IMR-90 (cell line): ENCODE results near the gene VDAC2. TPM values are rescaled to one million over a fixed set of nuclear protein-coding genes. Genes with fewer than 3 reads are reported as not detected.

ENCODE experiments used
- ATAC-seq: fragments of 200-7000 bp; cut with Tn5 transposase; 2 replicates; pipeline ENCODE4 v1.9.1; 2020; ENCODE audit warnings: low read depth, mild to moderate bottlenecking, moderate library complexity
- BruUV-seq: library from RNA; stranded (reverse); fragments of 400-500 nt; replicated peaks from 2 replicates; lab custom pipeline; 2021; lab: Mats Ljungman, UMichigan
- CTCF ChIA-PET: fragments of 300-600 bp; formaldehyde crosslinking; extraction: SDS; loops from one replicate; lab custom pipeline; 2021; ENCODE audit warnings: antibody characterized with exemption; lab: Yijun Ruan, JAX
- POLR2A ChIA-PET: fragments of 300-600 bp; sonication (Branson Sonifier 250); formaldehyde crosslinking; loops from one replicate; lab custom pipeline; 2022; ENCODE audit warnings: antibody characterized with exemption; ENCODE audit not compliant: unreplicated experiment; lab: Charles Lee
- DNase-seq: peaks from one replicate; pipeline ENCODE4 v3.0.0; 2013
- H2AFZ ChIP-seq: replicated peaks from 2 replicates; pipeline ENCODE3; 2013; ENCODE audit warnings: low read length, mild to moderate bottlenecking; ENCODE audit not compliant: poor library complexity
- H2AK5ac ChIP-seq: 2 replicates; pipeline ENCODE4 v1.6.1; 2013; ENCODE audit warnings: low read depth, low read length, inconsistent platforms
- H2AK9ac ChIP-seq: replicated peaks from 2 replicates; pipeline ENCODE3; 2013; ENCODE audit warnings: mild to moderate bottlenecking, low read depth, low read length, moderate library complexity; ENCODE audit not compliant: poor library complexity
- H2BK120ac ChIP-seq: 2 replicates; pipeline ENCODE4 v1.6.1; 2013; ENCODE audit warnings: low read depth, low read length, inconsistent platforms
- H2BK15ac ChIP-seq: 3 replicates; pipeline ENCODE4 v1.6.1; 2013; ENCODE audit warnings: low read depth, low read length, inconsistent platforms
- H2BK20ac ChIP-seq: 2 replicates; pipeline ENCODE4 v1.6.1; 2013; ENCODE audit warnings: low read depth, mild to moderate bottlenecking, inconsistent platforms, low read length, moderate library complexity
- H2BK5ac ChIP-seq: 2 replicates; pipeline ENCODE4 v1.6.1; 2013; ENCODE audit warnings: mild to moderate bottlenecking, low read depth, low read length, inconsistent platforms; ENCODE audit not compliant: poor library complexity, severe bottlenecking
- H3K14ac ChIP-seq: replicated peaks from 2 replicates; pipeline ENCODE4 v1.6.1; 2013; ENCODE audit warnings: low read depth, low read length, inconsistent platforms
- H3K18ac ChIP-seq: 2 replicates; pipeline ENCODE4 v1.6.1; 2013; ENCODE audit warnings: low read depth, low read length, control low read depth
- H3K23ac ChIP-seq: 2 replicates; pipeline ENCODE4 v1.6.1; 2013; ENCODE audit warnings: low read depth, low read length, inconsistent platforms
- H3K27ac ChIP-seq: 2 replicates; pipeline ENCODE4 v1.5.1; 2013; ENCODE audit warnings: mild to moderate bottlenecking, control low read depth, low read length; ENCODE audit not compliant: insufficient read depth
- H3K27me3 ChIP-seq: 2 replicates; pipeline ENCODE4 v1.6.1; 2013; ENCODE audit warnings: low read length; ENCODE audit not compliant: control insufficient read depth, insufficient read depth
- H3K36me3 ChIP-seq: 2 replicates; pipeline ENCODE4 v1.6.1; 2013; ENCODE audit warnings: low read length, mixed read lengths; ENCODE audit not compliant: control insufficient read depth, insufficient read depth
- H3K4ac ChIP-seq: 2 replicates; pipeline ENCODE4 v1.6.1; 2013; ENCODE audit warnings: low read depth, low read length, inconsistent platforms
- H3K4me1 ChIP-seq: 2 replicates; pipeline ENCODE4 v1.6.1; 2013; ENCODE audit warnings: low read length, mixed read lengths; ENCODE audit not compliant: control insufficient read depth, insufficient read depth
- H3K4me2 ChIP-seq: 2 replicates; pipeline ENCODE4 v1.6.1; 2013; ENCODE audit warnings: low read depth, mild to moderate bottlenecking, control low read depth, low read length, moderate library complexity
- H3K4me3 ChIP-seq: 2 replicates; pipeline ENCODE4 v1.5.1; 2013; ENCODE audit warnings: low read depth, mild to moderate bottlenecking, control low read depth, low read length, moderate library complexity; ENCODE audit not compliant: insufficient read depth
- H3K56ac ChIP-seq: 2 replicates; pipeline ENCODE4 v1.6.1; 2013; ENCODE audit warnings: low read length, inconsistent platforms; ENCODE audit not compliant: insufficient read depth; ENCODE audit errors: extremely low read depth
- H3K79me1 ChIP-seq, 2 experiments: 2 replicates each; pipeline ENCODE4 v1.6.1; 2013; ENCODE audit warnings: low read length in 2 of 2, inconsistent platforms in 1 of 2, low read depth in 1 of 2
- H3K9ac ChIP-seq: 2 replicates; pipeline ENCODE4 v1.6.1; 2013; ENCODE audit warnings: low read depth, low read length, control low read depth
- H3K9me1 ChIP-seq: 2 replicates; pipeline ENCODE4 v1.6.1; 2013; ENCODE audit warnings: low read length, inconsistent platforms; ENCODE audit not compliant: insufficient read depth
- H3K9me3 ChIP-seq: 2 replicates; pipeline ENCODE4 v1.6.1; 2013; ENCODE audit warnings: low read length; ENCODE audit not compliant: control insufficient read depth, insufficient read depth
- H4K20me1 ChIP-seq: 2 replicates; pipeline ENCODE4 v1.6.1; 2013; ENCODE audit warnings: low read length, inconsistent platforms; ENCODE audit not compliant: insufficient read depth
- H4K5ac ChIP-seq: 2 replicates; pipeline ENCODE4 v1.6.1; 2013; ENCODE audit warnings: mild to moderate bottlenecking, low read depth, low read length, control low read depth
- H4K8ac ChIP-seq, 2 experiments: 2 replicates each; pipeline ENCODE4 v1.6.1; 2013; ENCODE audit warnings: low read depth in 2 of 2, low read length in 2 of 2, control low read depth in 1 of 2, inconsistent platforms in 1 of 2
- H4K91ac ChIP-seq: 2 replicates; pipeline ENCODE4 v1.6.1; 2013; ENCODE audit warnings: low read depth, low read length, inconsistent platforms; ENCODE audit not compliant: insufficient read depth
- BHLHE40 ChIP-seq: fragments of 150-350 bp; IDR thresholded peaks from 2 replicates; pipeline ENCODE4 v1.6.1; 2016; ENCODE audit warnings: mild to moderate bottlenecking, low read depth, low read length
- CEBPB ChIP-seq: IDR thresholded peaks from 2 replicates; pipeline ENCODE4 v1.6.1; 2012; ENCODE audit warnings: low read depth, low read length, improper control_type of control experiment
- CHD1 ChIP-seq: IDR thresholded peaks from 2 replicates; pipeline ENCODE4 v1.6.1; 2012; ENCODE audit warnings: low read depth, low read length, improper control_type of control experiment
- CTCF ChIP-seq: conservative IDR thresholded peaks from 2 replicates; pipeline ENCODE4 v1.5.1; 2012; ENCODE audit warnings: mild to moderate bottlenecking, low read depth, low read length, improper control_type of control experiment
- FOS ChIP-seq: fragments of 150-350 bp; IDR thresholded peaks from 2 replicates; pipeline ENCODE4 v1.6.1; 2016; ENCODE audit warnings: low read depth, low read length
- MAFK ChIP-seq: IDR thresholded peaks from 2 replicates; pipeline ENCODE4 v1.6.1; 2012; ENCODE audit warnings: low read depth, low read length, improper control_type of control experiment
- MAZ ChIP-seq: IDR thresholded peaks from 2 replicates; pipeline ENCODE4 v1.6.1; 2012; ENCODE audit warnings: low read depth, mild to moderate bottlenecking, low read length, improper control_type of control experiment, moderate library complexity, borderline replicate concordance
- MXI1 ChIP-seq: IDR thresholded peaks from 2 replicates; pipeline ENCODE4 v1.6.1; 2012; ENCODE audit warnings: low read depth, mild to moderate bottlenecking, low read length, moderate library complexity, borderline replicate concordance
- NFE2L2 ChIP-seq: fragments of 150-350 bp; IDR thresholded peaks from 2 replicates; pipeline ENCODE4 v1.6.1; 2016; ENCODE audit warnings: low read depth, mild to moderate bottlenecking, low read length
- POLR2A ChIP-seq: IDR thresholded peaks from 2 replicates; pipeline ENCODE4 v1.6.1; 2012; ENCODE audit warnings: mild to moderate bottlenecking, low read depth, low read length
- RCOR1 ChIP-seq: IDR thresholded peaks from 2 replicates; pipeline ENCODE4 v1.6.1; 2012; ENCODE audit warnings: mild to moderate bottlenecking, low read length, improper control_type of control experiment; ENCODE audit not compliant: insufficient replicate concordance
- RFX5 ChIP-seq: IDR thresholded peaks from 2 replicates; pipeline ENCODE4 v1.8.0; 2012; ENCODE audit warnings: low read depth, mild to moderate bottlenecking, low read length, moderate library complexity
- SMC3 ChIP-seq: fragments of 150-350 bp; IDR thresholded peaks from 2 replicates; pipeline ENCODE4 v1.6.1; 2016; ENCODE audit warnings: low read depth, mild to moderate bottlenecking, antibody characterized with exemption, low read length, moderate library complexity
- WGBS, 2 experiments: methylation state at CpG; one replicate each; pipeline versions ENCODE4 v1.1.5 to v1.1.7; 2013; ENCODE audit warnings: missing lambda C conversion rate in 2 of 2; ENCODE audit not compliant: insufficient read length in 1 of 2; ENCODE audit errors: extremely low coverage in 2 of 2; 5-methylcytosine and 5-hydroxymethylcytosine counted together
- dilution Hi-C: fragments of 300-500 bp; cut with HindIII; formaldehyde crosslinking; loops from one replicate; pipeline ENCODE4 v1.14.3; 2018; ENCODE audit warnings: low sequenced_read_pairs; ENCODE audit not compliant: unreplicated experiment
- in situ Hi-C: fragments of 300-500 bp; cut with MboI; formaldehyde crosslinking; loops from 3 replicates; pipeline ENCODE4 v1.14.3; 2019; ENCODE audit warnings: low sequenced_read_pairs, inconsistent platforms, mixed read lengths
- intact Hi-C: fragments of 100-400 bp; cut with micrococcal nuclease; formaldehyde crosslinking; loops from 2 replicates; pipeline ENCODE4 v1.10.0; 2022
- polyA plus RNA-seq, 3 experiments: library from polyadenylated mRNA; depleted of rRNA; stranded (reverse); fragments of >200 nt; gene quantifications; 2 replicates each; pipeline ENCODE4 v1.2.3, GENCODE V29; 2012; ENCODE audit warnings: low replicate concordance in 1 of 3
- total RNA-seq: library from RNA; depleted of rRNA; stranded (reverse); fragments of >200 nt; gene quantifications from 2 replicates; pipeline ENCODE4 v1.2.3, GENCODE V29; 2012
- TF ChIP-seq, protein P1 (sequence below): fragments of 150-350 bp; IDR thresholded peaks from 2 replicates; pipeline ENCODE4 v1.6.1; 2017; ENCODE audit warnings: mild to moderate bottlenecking, antibody characterized with exemption, low read length, low read depth
- TF ChIP-seq, protein P2 (sequence below): fragments of 150-350 bp; IDR thresholded peaks from 2 replicates; pipeline ENCODE4 v1.6.1; 2016; ENCODE audit warnings: low read depth, mild to moderate bottlenecking, low read length, moderate library complexity, borderline replicate concordance

The VDAC2 gene
- total and polyA plus RNA-seq, 2 of the 4 experiments (the other 2 are of a cell fraction): 122 to 139 TPM

- H2BK20ac ChIP-seq: peak overlapping the region; percentile 99
- H4K20me1 ChIP-seq: no peaks in the 10 kb centered on the region
- peak; percentile 98 for ATAC-seq
- peak overlapping the region; percentile 77 for H4K5ac ChIP-seq
- H2BK15ac ChIP-seq: peak overlapping the region; percentile 92
- H3K9ac ChIP-seq: peak overlapping the region; percentile 24; the same call in 1 of the 2 replicates
- peak overlapping the region; percentile 91 for H4K91ac ChIP-seq
- H3K9me3 ChIP-seq: no peaks in the 10 kb centered on the region
- H3K4me1 ChIP-seq: peaks cover 12% of the 10 kb centered on the region
- H3K79me1 ChIP-seq: peaks cover 4 to 17% of the 10 kb centered on the region in 2 experiments; a peak in 2 of 4 replicates
- WGBS, 2 experiments: no CpG with 5 or more reads among the region's 1 CpG
- peak overlapping the region; percentile 23 for H3K27ac ChIP-seq
- peak overlapping the region; percentile 99 for H2AK5ac ChIP-seq
- ChIA-PET POLR2A (no interaction called here), CTCF (no interaction called here)
- H3K23ac ChIP-seq: peak overlapping the region; percentile 95
- peak overlapping the region; percentile 57 to 99 for H4K8ac ChIP-seq
- H3K4ac ChIP-seq: peak overlapping the region; percentile 99
- no peak overlapping the region for H3K4me2 ChIP-seq
- peak overlapping the region; percentile 87 for H2BK5ac ChIP-seq
- intact Hi-C loops (no loop called here), in situ Hi-C loops (no loop called here), dilution Hi-C loops (no loop called here)
- peak overlapping the region; percentile 38 for H2AFZ ChIP-seq
- peak overlapping the region; percentile 70 for H3K56ac ChIP-seq
- H3K4me3 ChIP-seq: no peak overlapping the region
- peak overlapping the region; percentile 99 for H2BK120ac ChIP-seq
- no TSS peak for BruUV-seq
- peaks cover 21% of the 10 kb centered on the region for H3K9me1 ChIP-seq
- H3K27me3 ChIP-seq: no peaks in the 10 kb centered on the region
- H3K36me3 ChIP-seq: no peaks in the 10 kb centered on the region
- H3K14ac ChIP-seq: peak overlapping the region; percentile 98
- peak overlapping the region; percentile 97 for H3K18ac ChIP-seq
- peak; percentile 70 for DNase-seq
- peak overlapping the region; percentile 96 for H2AK9ac ChIP-seq
- TF ChIP-seq FOS (no peak), SMC3 (no peak), RFX5 (no peak), CTCF (no peak), RCOR1 (no peak), NFE2L2 (no peak), MAFK (no peak), POLR2A (no peak), BHLHE40 (no peak), MAZ (no peak), MXI1 (no peak), CEBPB (no peak), CHD1 (no peak)
- TF ChIP-seq, protein P1, sequence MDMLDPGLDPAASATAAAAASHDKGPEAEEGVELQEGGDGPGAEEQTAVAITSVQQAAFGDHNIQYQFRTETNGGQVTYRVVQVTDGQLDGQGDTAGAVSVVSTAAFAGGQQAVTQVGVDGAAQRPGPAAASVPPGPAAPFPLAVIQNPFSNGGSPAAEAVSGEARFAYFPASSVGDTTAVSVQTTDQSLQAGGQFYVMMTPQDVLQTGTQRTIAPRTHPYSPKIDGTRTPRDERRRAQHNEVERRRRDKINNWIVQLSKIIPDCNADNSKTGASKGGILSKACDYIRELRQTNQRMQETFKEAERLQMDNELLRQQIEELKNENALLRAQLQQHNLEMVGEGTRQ: no peak
- TF ChIP-seq, protein P2, sequence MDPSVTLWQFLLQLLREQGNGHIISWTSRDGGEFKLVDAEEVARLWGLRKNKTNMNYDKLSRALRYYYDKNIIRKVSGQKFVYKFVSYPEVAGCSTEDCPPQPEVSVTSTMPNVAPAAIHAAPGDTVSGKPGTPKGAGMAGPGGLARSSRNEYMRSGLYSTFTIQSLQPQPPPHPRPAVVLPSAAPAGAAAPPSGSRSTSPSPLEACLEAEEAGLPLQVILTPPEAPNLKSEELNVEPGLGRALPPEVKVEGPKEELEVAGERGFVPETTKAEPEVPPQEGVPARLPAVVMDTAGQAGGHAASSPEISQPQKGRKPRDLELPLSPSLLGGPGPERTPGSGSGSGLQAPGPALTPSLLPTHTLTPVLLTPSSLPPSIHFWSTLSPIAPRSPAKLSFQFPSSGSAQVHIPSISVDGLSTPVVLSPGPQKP: no peak
These were observed 8.1 kb upstream of the VDAC2 start for GRCh38 chr10:75202321-75203045.
